ENCODE data around the gene DDIT4L.

Gene DDIT4L

DNA sequence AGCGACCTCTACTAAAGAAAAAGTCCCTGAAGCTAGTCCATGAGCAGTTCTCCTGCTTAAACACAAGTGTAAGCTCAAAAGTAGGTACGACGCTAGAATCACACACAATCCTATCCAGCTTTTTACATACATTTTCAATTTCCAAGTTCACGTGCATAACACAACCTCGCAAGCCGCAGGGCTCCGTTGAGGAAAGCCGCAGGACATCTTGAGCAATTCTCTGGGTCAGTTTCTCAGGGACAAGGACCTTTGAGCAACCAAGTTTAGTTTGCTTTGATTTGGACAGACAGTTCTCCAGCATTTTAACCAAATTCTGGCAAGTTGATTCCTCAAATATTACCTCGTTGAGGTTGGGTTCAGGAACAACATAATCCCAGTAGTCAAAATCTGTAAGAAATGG, 2.5 kb downstream of the DDIT4L start:
- TF ChIP-seq, protein P1, sequence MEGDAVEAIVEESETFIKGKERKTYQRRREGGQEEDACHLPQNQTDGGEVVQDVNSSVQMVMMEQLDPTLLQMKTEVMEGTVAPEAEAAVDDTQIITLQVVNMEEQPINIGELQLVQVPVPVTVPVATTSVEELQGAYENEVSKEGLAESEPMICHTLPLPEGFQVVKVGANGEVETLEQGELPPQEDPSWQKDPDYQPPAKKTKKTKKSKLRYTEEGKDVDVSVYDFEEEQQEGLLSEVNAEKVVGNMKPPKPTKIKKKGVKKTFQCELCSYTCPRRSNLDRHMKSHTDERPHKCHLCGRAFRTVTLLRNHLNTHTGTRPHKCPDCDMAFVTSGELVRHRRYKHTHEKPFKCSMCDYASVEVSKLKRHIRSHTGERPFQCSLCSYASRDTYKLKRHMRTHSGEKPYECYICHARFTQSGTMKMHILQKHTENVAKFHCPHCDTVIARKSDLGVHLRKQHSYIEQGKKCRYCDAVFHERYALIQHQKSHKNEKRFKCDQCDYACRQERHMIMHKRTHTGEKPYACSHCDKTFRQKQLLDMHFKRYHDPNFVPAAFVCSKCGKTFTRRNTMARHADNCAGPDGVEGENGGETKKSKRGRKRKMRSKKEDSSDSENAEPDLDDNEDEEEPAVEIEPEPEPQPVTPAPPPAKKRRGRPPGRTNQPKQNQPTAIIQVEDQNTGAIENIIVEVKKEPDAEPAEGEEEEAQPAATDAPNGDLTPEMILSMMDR (IDR thresholded peaks at IDR 0.05; ENCODE audit: low read depth, low read length): no peak
- TF ChIP-seq MYC (IDR thresholded peaks at IDR 0.05; ENCODE audit: low read depth, low read length): no peak
- no peak for TF ChIP-seq POLR2A (IDR thresholded peaks at IDR 0.05; ENCODE audit: extremely low read depth, insufficient read length)
- TF ChIP-seq, protein P2, sequence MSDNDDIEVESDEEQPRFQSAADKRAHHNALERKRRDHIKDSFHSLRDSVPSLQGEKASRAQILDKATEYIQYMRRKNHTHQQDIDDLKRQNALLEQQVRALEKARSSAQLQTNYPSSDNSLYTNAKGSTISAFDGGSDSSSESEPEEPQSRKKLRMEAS (IDR thresholded peaks at IDR 0.05; ENCODE audit: low read depth, low read length): no peak
- DNase-seq (ENCODE audit: low read depth): no peak
- no peak overlapping the region for H3K4me3 ChIP-seq (ENCODE audit: low read depth, low read length)

DNA sequence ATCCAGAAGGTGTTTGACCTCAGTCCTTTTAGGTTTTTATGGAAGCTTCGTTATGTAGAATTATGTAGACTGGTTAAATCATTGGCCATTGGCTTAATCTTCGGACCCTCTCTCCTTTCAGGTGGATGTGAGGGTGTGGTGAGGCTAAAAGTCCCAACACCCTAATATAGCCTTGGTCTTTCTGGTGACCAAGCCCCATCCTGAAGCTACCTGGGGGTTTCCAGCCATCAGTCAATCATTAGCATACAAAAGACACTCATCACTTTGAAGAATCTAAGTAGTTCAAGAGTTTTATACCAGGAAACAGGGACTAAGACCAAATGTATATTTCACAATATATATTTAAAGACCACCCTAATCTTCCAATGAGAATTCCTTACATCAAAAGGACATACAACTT, 5.5 kb downstream of the DDIT4L start:
- TF ChIP-seq POLR2A (IDR thresholded peaks at IDR 0.05; ENCODE audit: extremely low read depth, insufficient read length) (no peak), MYC (IDR thresholded peaks at IDR 0.05; ENCODE audit: low read depth, low read length) (no peak)
- TF ChIP-seq, protein P1 (IDR thresholded peaks at IDR 0.05; ENCODE audit: low read depth, low read length): no peak
- TF ChIP-seq, protein P2 (IDR thresholded peaks at IDR 0.05; ENCODE audit: low read depth, low read length): no peak
- DNase-seq (ENCODE audit: low read depth): no peak
- H3K4me3 ChIP-seq (ENCODE audit: low read depth, low read length): no peak overlapping the region

DNA sequence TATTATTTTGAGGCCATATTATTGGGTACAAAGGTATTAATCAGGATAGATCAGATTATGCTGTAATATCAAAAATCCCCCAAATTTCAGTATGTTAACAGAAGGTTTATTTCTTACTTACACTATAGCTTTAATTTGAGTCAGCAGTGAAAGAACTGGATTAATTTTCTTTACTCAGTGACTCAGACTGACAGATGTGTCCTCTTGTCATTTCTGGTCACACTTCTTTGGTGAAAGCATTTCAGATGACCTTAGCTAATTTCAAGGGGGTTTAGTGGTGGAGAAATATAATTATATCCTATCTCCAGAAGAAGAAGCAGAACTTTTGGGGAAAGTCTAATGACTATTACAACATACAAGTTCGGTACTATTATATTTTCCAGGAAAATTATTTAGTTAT, 12.4 kb downstream of the DDIT4L start:
- no peak for DNase-seq (ENCODE audit: low read depth)
- no peak overlapping the region for H3K4me3 ChIP-seq (ENCODE audit: low read depth, low read length)
- TF ChIP-seq, protein P2 (IDR thresholded peaks at IDR 0.05; ENCODE audit: low read depth, low read length): no peak
- no peak for TF ChIP-seq MYC (IDR thresholded peaks at IDR 0.05; ENCODE audit: low read depth, low read length)
- TF ChIP-seq POLR2A (IDR thresholded peaks at IDR 0.05; ENCODE audit: extremely low read depth, insufficient read length): no peak
- TF ChIP-seq, protein P1 (IDR thresholded peaks at IDR 0.05; ENCODE audit: low read depth, low read length): no peak

DNA sequence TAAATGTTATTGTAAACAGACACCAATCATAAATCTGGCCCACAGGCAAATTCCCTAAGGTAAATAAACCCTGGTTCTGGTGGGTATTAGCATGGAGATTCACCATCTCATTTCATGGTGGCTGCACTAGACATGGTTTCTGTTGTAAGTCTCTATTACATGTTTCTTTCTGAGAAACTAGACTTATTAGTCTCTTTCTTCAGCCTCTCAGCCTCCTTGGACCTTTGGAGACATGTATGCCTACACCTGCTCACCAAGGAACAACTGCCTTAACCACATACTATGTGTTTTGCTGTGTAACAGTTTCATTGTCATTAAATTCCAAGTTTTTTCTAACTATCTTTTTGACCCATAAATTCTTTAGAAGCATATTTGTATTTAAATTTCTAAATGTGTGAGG, 13.1 kb downstream of the DDIT4L start:
- TF ChIP-seq POLR2A (IDR thresholded peaks at IDR 0.05; ENCODE audit: extremely low read depth, insufficient read length) (no peak), MYC (IDR thresholded peaks at IDR 0.05; ENCODE audit: low read depth, low read length) (no peak)
- TF ChIP-seq, protein P2 (IDR thresholded peaks at IDR 0.05; ENCODE audit: low read depth, low read length): no peak
- TF ChIP-seq, protein P1 (IDR thresholded peaks at IDR 0.05; ENCODE audit: low read depth, low read length): no peak
- no peak for DNase-seq (ENCODE audit: low read depth)
- H3K4me3 ChIP-seq (ENCODE audit: low read depth, low read length): no peak overlapping the region

DNA sequence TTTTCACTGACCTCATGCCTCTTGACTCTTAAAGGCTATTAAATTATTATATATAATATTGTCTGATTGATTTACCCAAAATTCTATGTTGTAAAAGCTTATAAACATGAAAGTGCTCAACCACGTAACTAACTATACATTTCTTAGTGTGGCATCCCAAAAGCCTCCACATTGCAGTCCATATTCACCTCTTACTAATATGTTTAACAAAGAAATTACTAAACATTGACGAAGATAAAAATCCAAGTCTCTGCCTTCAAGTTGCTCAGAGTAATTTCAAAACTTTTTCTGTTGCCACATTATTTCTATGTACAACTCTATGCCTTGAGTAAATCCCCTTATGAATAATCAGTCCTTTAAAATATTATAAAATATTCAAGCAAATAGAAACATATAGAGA, 14.4 kb downstream of the DDIT4L start:
- TF ChIP-seq, protein P1 (IDR thresholded peaks at IDR 0.05; ENCODE audit: low read depth, low read length): no peak
- TF ChIP-seq POLR2A (IDR thresholded peaks at IDR 0.05; ENCODE audit: extremely low read depth, insufficient read length) (no peak), MYC (IDR thresholded peaks at IDR 0.05; ENCODE audit: low read depth, low read length) (no peak)
- TF ChIP-seq, protein P2 (IDR thresholded peaks at IDR 0.05; ENCODE audit: low read depth, low read length): no peak
- no peak overlapping the region for H3K4me3 ChIP-seq (ENCODE audit: low read depth, low read length)
- DNase-seq (ENCODE audit: low read depth): no peak

DNA sequence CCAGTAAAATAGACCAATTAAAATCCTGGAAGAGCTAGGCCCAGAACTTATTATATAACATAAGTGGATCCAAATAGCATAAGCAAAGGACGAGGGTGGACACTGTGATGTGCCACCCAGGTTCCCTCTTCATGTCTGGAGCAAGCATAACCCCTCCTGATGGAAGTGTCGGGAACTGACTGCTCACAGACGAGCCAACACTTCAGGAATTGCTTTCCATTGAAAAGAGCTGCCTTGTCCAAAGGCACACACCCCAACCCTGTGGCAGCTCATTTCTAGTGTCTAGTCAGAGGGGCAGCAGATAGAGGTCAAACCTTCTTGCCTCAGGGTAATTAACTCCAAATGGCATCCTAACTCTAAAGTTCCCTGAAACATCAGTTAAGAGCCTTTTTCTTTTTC, 15.3 kb downstream of the DDIT4L start:
- TF ChIP-seq MYC (IDR thresholded peaks at IDR 0.05; ENCODE audit: low read depth, low read length): no peak
- TF ChIP-seq, protein P1 (IDR thresholded peaks at IDR 0.05; ENCODE audit: low read depth, low read length): no peak
- no peak for TF ChIP-seq POLR2A (IDR thresholded peaks at IDR 0.05; ENCODE audit: extremely low read depth, insufficient read length)
- TF ChIP-seq, protein P2 (IDR thresholded peaks at IDR 0.05; ENCODE audit: low read depth, low read length): no peak
- no peak overlapping the region for H3K4me3 ChIP-seq (ENCODE audit: low read depth, low read length)
- no peak for DNase-seq (ENCODE audit: low read depth)
